OCI-LY1 (cell line): ENCODE results near the gene RAD21L1.

Source experiments
- EZH2 ChIP-seq: fragments of 200-600 bp; sonication (generic), shearing (Covaris generic); IDR thresholded peaks from 2 replicates; pipeline ENCODE4 v1.8.0; 2017; ENCODE audit warnings: borderline replicate concordance, mixed run types, mild to moderate bottlenecking, antibody characterized with exemption, low read length, moderate library complexity, mixed read lengths
- TF ChIP-seq, protein P1 (sequence below): fragments of 200-600 bp; sonication (generic), shearing (Covaris generic); IDR thresholded peaks from 2 replicates; pipeline ENCODE4 v1.5.1; 2017; ENCODE audit warnings: mild to moderate bottlenecking, antibody characterized with exemption, low read length, moderate library complexity, mixed read lengths

DNA sequence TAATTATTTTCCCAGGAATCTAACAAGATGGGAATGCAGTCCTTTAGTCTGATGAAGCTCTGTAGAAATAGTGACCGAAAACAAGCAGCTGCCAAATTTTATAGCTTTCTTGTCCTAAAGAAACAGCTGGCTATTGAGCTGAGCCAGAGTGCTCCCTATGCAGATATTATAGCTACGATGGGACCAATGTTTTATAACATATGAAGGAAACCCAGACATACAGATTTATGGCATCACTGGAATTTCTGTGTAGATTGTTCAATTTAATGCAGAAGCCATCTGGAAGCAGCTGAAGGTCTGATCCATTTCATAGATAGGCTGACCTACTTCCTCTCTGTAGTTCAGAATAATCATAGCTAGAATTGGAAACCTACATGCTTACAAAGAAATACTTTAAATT, 28.4 kb downstream of the RAD21L1 start:
- TF ChIP-seq EZH2, result no peak
- TF ChIP-seq, protein P1, sequence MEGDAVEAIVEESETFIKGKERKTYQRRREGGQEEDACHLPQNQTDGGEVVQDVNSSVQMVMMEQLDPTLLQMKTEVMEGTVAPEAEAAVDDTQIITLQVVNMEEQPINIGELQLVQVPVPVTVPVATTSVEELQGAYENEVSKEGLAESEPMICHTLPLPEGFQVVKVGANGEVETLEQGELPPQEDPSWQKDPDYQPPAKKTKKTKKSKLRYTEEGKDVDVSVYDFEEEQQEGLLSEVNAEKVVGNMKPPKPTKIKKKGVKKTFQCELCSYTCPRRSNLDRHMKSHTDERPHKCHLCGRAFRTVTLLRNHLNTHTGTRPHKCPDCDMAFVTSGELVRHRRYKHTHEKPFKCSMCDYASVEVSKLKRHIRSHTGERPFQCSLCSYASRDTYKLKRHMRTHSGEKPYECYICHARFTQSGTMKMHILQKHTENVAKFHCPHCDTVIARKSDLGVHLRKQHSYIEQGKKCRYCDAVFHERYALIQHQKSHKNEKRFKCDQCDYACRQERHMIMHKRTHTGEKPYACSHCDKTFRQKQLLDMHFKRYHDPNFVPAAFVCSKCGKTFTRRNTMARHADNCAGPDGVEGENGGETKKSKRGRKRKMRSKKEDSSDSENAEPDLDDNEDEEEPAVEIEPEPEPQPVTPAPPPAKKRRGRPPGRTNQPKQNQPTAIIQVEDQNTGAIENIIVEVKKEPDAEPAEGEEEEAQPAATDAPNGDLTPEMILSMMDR, result no peak
